ENCODE results near the gene DCTN1. TPM values are rescaled to one million over a fixed set of nuclear protein-coding genes. Genes with fewer than 3 reads are reported as not detected.

The DCTN1 gene
- total and polyA plus RNA-seq, 2 donors (not counting 1 experiment from before 2014, with no cell fraction given), result 46.7 to 143 TPM

DNA sequence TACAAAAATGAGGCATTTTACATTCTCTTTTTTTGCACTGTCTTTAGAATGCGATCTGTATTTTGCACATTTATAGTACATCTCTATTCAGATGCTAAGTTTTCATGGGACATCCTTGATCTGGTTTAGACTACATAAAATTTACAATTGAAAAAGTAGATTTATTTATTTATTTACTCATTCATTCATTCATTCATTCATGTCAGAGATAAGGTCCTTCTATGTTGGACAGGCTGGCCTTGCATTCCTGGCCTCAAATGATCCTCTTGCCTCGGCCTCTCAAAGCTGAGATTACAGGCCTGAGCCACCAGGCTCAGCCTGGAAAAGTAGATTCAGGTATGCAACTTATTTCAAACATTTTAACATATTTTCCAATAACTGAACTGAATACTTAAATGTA is 16.0 kb upstream of the DCTN1 start:
- CTCF ChIA-PET, result no interaction called here
- H3K27ac Mint-ChIP-seq, result no peak overlapping the region
- no peak overlapping the region for H3K4me3 ChIP-seq (ENCODE audit: control extremely low read depth in 1 of 5, extremely low read depth in 1 of 5, insufficient read depth in 1 of 5, low read depth in 2 of 5, low read length in 4 of 5)
- H3K27me3 ChIP-seq (replicated peaks in 1 of 4; ENCODE audit: control extremely low read depth in 1 of 4, control insufficient read depth in 3 of 4, insufficient read depth in 4 of 4, low read length in 3 of 4), result peaks cover 0 to 7% (median 1%) of the 10 kb centered on the region in 4 experiments
- no peak for TF ChIP-seq CTCF (IDR thresholded peaks at IDR 0.05)
- TF ChIP-seq EZH2 (IDR thresholded peaks at IDR 0.05; ENCODE audit: borderline replicate concordance, insufficient read depth, low read depth, low read length, poor library complexity, severe bottlenecking), result no peak
- intact Hi-C loops (cut with micrococcal nuclease), result loop anchor here (10.0 kb wide), 1 partner anchor 159 kb away; the partner anchor contains the start of genes DOK1 and LOXL3
- no peak overlapping the region for H3K4me3 Mint-ChIP-seq
- no CpG with 5 or more reads among the region's 2 CpGs for WGBS (ENCODE audit: insufficient coverage)
- peaks cover 4 to 8% of the 10 kb centered on the region in 2 donors for H3K4me1 ChIP-seq (ENCODE audit: control insufficient read depth in 2 of 2, insufficient read depth in 2 of 2, low read length in 2 of 2)
- no peak for ATAC-seq (ENCODE audit: low read depth)
- H3K27me3 Mint-ChIP-seq, result peaks cover 13% of the 10 kb centered on the region
- H4K20me1 ChIP-seq (ENCODE audit: control insufficient read depth, insufficient read depth, low read length, poor library complexity, severe bottlenecking), result no peaks in the 10 kb centered on the region
- POLR2A ChIA-PET, result no interaction called here
- no peak overlapping the region for H3K4me2 ChIP-seq (replicated peaks; ENCODE audit: low read depth, low read length, poor library complexity, severe bottlenecking)
- H3K27ac ChIP-seq (ENCODE audit: low read length in 2 of 2), result no peak overlapping the region
- no peak for DNase-seq
- H3K79me2 ChIP-seq (ENCODE audit: control insufficient read depth, insufficient read depth, low read length), result peaks cover 15% of the 10 kb centered on the region
- no peaks in the 10 kb centered on the region for H3K36me3 ChIP-seq (replicated peaks in 1 of 2; ENCODE audit: control extremely low read depth in 1 of 2, control insufficient read depth in 1 of 2, extremely low read depth in 1 of 2, insufficient read depth in 2 of 2, low read length in 1 of 2)
- no peak overlapping the region for H3K9ac ChIP-seq (ENCODE audit: low read length)
- H3K9me3 ChIP-seq (ENCODE audit: control extremely low read depth in 1 of 3, control insufficient read depth in 2 of 3, insufficient read depth in 1 of 3, low read length in 2 of 3), result no peaks in the 10 kb centered on the region
- no peak overlapping the region for H2AFZ ChIP-seq (ENCODE audit: insufficient read depth, low read depth, low read length, poor library complexity, severe bottlenecking)
- H3K4me1 Mint-ChIP-seq, result peaks cover 8% of the 10 kb centered on the region
- no peaks in the 10 kb centered on the region for H3K9me3 Mint-ChIP-seq (ENCODE audit: insufficient read depth)

- intact Hi-C loops (cut with micrococcal nuclease), result loop anchor here (5.0 to 10.0 kb wide), 3 partner anchors 141 to 194 kb away; partner anchors contain the start of genes DOK1 and LOXL3
- Histone ChIP-seq H3K9ac (ENCODE audit: low read length) (no peak overlapping the region), H3K4me2 (replicated peaks; ENCODE audit: low read depth, low read length, poor library complexity, severe bottlenecking) (no peak overlapping the region), H3K4me1 (ENCODE audit: control insufficient read depth in 2 of 2, insufficient read depth in 2 of 2, low read length in 2 of 2) (peaks cover 18 to 24% of the 10 kb centered on the region in 2 donors), H3K4me3 (ENCODE audit: control extremely low read depth in 1 of 5, extremely low read depth in 1 of 5, insufficient read depth in 1 of 5, low read depth in 2 of 5, low read length in 4 of 5) (no peak overlapping the region), H2AFZ (ENCODE audit: insufficient read depth, low read depth, low read length, poor library complexity, severe bottlenecking) (no peak overlapping the region), H3K27me3 (replicated peaks in 1 of 4; ENCODE audit: control extremely low read depth in 1 of 4, control insufficient read depth in 3 of 4, insufficient read depth in 4 of 4, low read length in 3 of 4) (peaks cover 0 to 7% (median 0%) of the 10 kb centered on the region in 4 experiments), H4K20me1 (ENCODE audit: control insufficient read depth, insufficient read depth, low read length, poor library complexity, severe bottlenecking) (peaks cover 10% of the 10 kb centered on the region), H3K9me3 (ENCODE audit: control extremely low read depth in 1 of 3, control insufficient read depth in 2 of 3, insufficient read depth in 1 of 3, low read length in 2 of 3) (no peaks in the 10 kb centered on the region), H3K27ac (ENCODE audit: low read length in 2 of 2) (no peak overlapping the region), H3K79me2 (ENCODE audit: control insufficient read depth, insufficient read depth, low read length) (peaks cover 42% of the 10 kb centered on the region), H3K36me3 (replicated peaks in 1 of 2; ENCODE audit: control extremely low read depth in 1 of 2, control insufficient read depth in 1 of 2, extremely low read depth in 1 of 2, insufficient read depth in 2 of 2, low read length in 1 of 2) (no peaks in the 10 kb centered on the region)
- 100% methylated on average over 1 of the region's 1 CpG for WGBS (ENCODE audit: insufficient coverage)
- ATAC-seq (ENCODE audit: low read depth), result no peak
- ChIA-PET CTCF (interaction anchor here (0.9 to 2.2 kb wide), 3 partner anchors 10 to 89 kb away, joined by 4 to 6 read pairs (median 4); partner anchors contain the start of genes C2orf81, CCDC142, TTC31 and WDR54), POLR2A (no interaction called here)
- H3K4me3 Mint-ChIP-seq, result no peak overlapping the region
- no peak for DNase-seq
- peaks cover 16% of the 10 kb centered on the region for H3K4me1 Mint-ChIP-seq
- H3K27me3 Mint-ChIP-seq, result peaks cover 5% of the 10 kb centered on the region
- no peak overlapping the region for H3K27ac Mint-ChIP-seq
- no peak for TF ChIP-seq EZH2 (IDR thresholded peaks at IDR 0.05; ENCODE audit: borderline replicate concordance, insufficient read depth, low read depth, low read length, poor library complexity, severe bottlenecking)
- no peak for TF ChIP-seq CTCF (IDR thresholded peaks at IDR 0.05)
- H3K9me3 Mint-ChIP-seq (ENCODE audit: insufficient read depth), result no peaks in the 10 kb centered on the region
Observed at GRCh38 chr2:74393525-74393924, 13.4 kb upstream of the DCTN1 start.

Data from B cell (primary cell).